H1 (cell line): ENCODE data around the gene FOXI1. TPM values are rescaled to one million over a fixed set of nuclear protein-coding genes. Genes with fewer than 3 reads are reported as not detected.
"Not testable (repeated sequence)": the region's sequence is repeated elsewhere in the genome, so short reads cannot be mapped to it uniquely, and the experiment has no call there.

Experiments used
- CTCF ChIA-PET: fragments of 300-600 bp; sonication (Branson Sonifier 250); formaldehyde crosslinking; loops from one replicate; lab custom pipeline; 2021; ENCODE audit not compliant: partially characterized antibody; lab: Charles Lee
- POLR2A ChIA-PET: fragments of 300-600 bp; sonication (Branson Sonifier 250); formaldehyde crosslinking; loops from one replicate; lab custom pipeline; 2021; ENCODE audit warnings: inconsistent platforms; ENCODE audit not compliant: partially characterized antibody; lab: Charles Lee
- DNase-seq, 2 experiments: peaks; one replicate each; pipeline versions ENCODE4 v3.0.0 to v3.0.0-alpha.2; 2010 to 2022; ENCODE audit warnings: low spot score in 2 of 2, low read depth in 1 of 2, mixed read lengths in 1 of 2
- FAIRE-seq: peaks from 2 replicates; lab custom pipeline; 2011; peaks lifted over from hg19 to GRCh38; lab: Jason Lieb, UNC
- H2AFZ ChIP-seq: 2 replicates; pipeline ENCODE4 v1.8.1; 2012; ENCODE audit warnings: low read length, inconsistent platforms
- H2AK5ac ChIP-seq: 2 replicates; pipeline ENCODE4 v1.6.1; 2013; ENCODE audit warnings: low read depth, low read length
- H2BK120ac ChIP-seq: replicated peaks from 2 replicates; pipeline ENCODE3; 2013; ENCODE audit warnings: low read depth, low read length, inconsistent platforms
- H2BK12ac ChIP-seq: 2 replicates; pipeline ENCODE4 v1.6.1; 2013; ENCODE audit warnings: low read depth, low read length
- H2BK15ac ChIP-seq: 2 replicates; pipeline ENCODE4 v1.6.1; 2013; ENCODE audit warnings: low read length
- H2BK20ac ChIP-seq: 2 replicates; pipeline ENCODE4 v1.6.1; 2013; ENCODE audit warnings: low read length
- H2BK5ac ChIP-seq: 2 replicates; pipeline ENCODE4 v1.6.1; 2013; ENCODE audit warnings: low read depth, low read length
- H3K14ac ChIP-seq: 2 replicates; pipeline ENCODE4 v1.6.1; 2013; ENCODE audit warnings: inconsistent platforms; ENCODE audit not compliant: insufficient read length
- H3K18ac ChIP-seq: 2 replicates; pipeline ENCODE4 v1.6.1; 2013; ENCODE audit warnings: low read length; ENCODE audit errors: extremely low read depth
- H3K23ac ChIP-seq: 2 replicates; pipeline ENCODE4 v1.6.1; 2013; ENCODE audit warnings: inconsistent platforms; ENCODE audit not compliant: insufficient read length
- H3K23me2 ChIP-seq: 2 replicates; pipeline ENCODE4 v1.6.1; 2013; ENCODE audit warnings: low read depth, low read length
- H3K27ac ChIP-seq: 2 replicates; pipeline ENCODE4 v1.6.1; 2011; ENCODE audit warnings: low read depth, low read length, inconsistent platforms
- H3K27me3 ChIP-seq, 4 experiments: replicated peaks in 1 of 4; 1 replicate in 1 of 4; 2 replicates in 3 of 4; pipeline versions ENCODE4 v1.6.1 to v1.8.1; 2011 to 2013; ENCODE audit warnings: low read length in 3 of 4, mild to moderate bottlenecking in 3 of 4, inconsistent platforms in 2 of 4, mixed read lengths in 2 of 4, moderate library complexity in 1 of 4; ENCODE audit not compliant: control insufficient read depth in 3 of 4, insufficient read depth in 3 of 4; ENCODE audit errors: extremely low read depth in 1 of 4
- H3K36me3 ChIP-seq, 4 experiments: 2 replicates each; pipeline versions ENCODE4 v1.6.1 to v1.8.1; 2011 to 2013; ENCODE audit warnings: mild to moderate bottlenecking in 4 of 4, low read length in 3 of 4, moderate library complexity in 2 of 4, control low read depth in 1 of 4, inconsistent platforms in 1 of 4; ENCODE audit not compliant: insufficient read depth in 4 of 4, control insufficient read depth in 2 of 4
- H3K4ac ChIP-seq: replicated peaks from 2 replicates; pipeline ENCODE3; 2013; ENCODE audit warnings: low read length, low read depth, mixed read lengths, inconsistent platforms; ENCODE audit not compliant: insufficient read length
- H3K4me1 ChIP-seq, 4 experiments: replicated peaks in 1 of 4; 1 replicate in 1 of 4; 2 replicates in 3 of 4; pipeline versions ENCODE4 v1.6.1 to v1.8.1; 2011 to 2013; ENCODE audit warnings: low read length in 3 of 4, inconsistent platforms in 2 of 4, mixed read lengths in 1 of 4; ENCODE audit not compliant: insufficient read depth in 4 of 4, control insufficient read depth in 3 of 4
- H3K4me2 ChIP-seq, 2 experiments: 2 replicates each; pipeline versions ENCODE4 v1.6.1 to v1.8.1; 2011 to 2013; ENCODE audit warnings: low read depth in 2 of 2, low read length in 2 of 2, control low read depth in 1 of 2, inconsistent platforms in 1 of 2, mild to moderate bottlenecking in 1 of 2; ENCODE audit not compliant: insufficient read depth in 1 of 2
- H3K4me3 ChIP-seq, 4 experiments: fragments of 200-600, 300-600 bp in 1 of 4; sonication (generic), shearing (Covaris generic), sonication (Bioruptor Twin) in 1 of 4; 2 replicates each; pipeline versions ENCODE4 v1.5.1 to v1.8.1; 2011 to 2016; ENCODE audit warnings: low read length in 4 of 4, low read depth in 3 of 4, control low read depth in 2 of 4, inconsistent platforms in 2 of 4, mild to moderate bottlenecking in 2 of 4, mixed read lengths in 1 of 4, moderate library complexity in 1 of 4; ENCODE audit not compliant: insufficient read depth in 2 of 4; ENCODE audit errors: extremely low read depth in 1 of 4
- H3K56ac ChIP-seq: replicated peaks from 2 replicates; pipeline ENCODE3; 2013; ENCODE audit warnings: low read depth, mild to moderate bottlenecking, mixed read lengths, low read length, inconsistent platforms; ENCODE audit not compliant: insufficient read length
- H3K79me1 ChIP-seq: 2 replicates; pipeline ENCODE4 v1.6.1; 2013; ENCODE audit warnings: low read depth, low read length, control low read depth
- H3K79me2 ChIP-seq, 2 experiments: 2 replicates each; pipeline versions ENCODE4 v1.6.1 to v1.8.1; 2012 to 2013; ENCODE audit warnings: low read length in 2 of 2, mild to moderate bottlenecking in 2 of 2, inconsistent platforms in 1 of 2; ENCODE audit not compliant: insufficient read depth in 2 of 2, control insufficient read depth in 1 of 2
- H3K9ac ChIP-seq, 4 experiments: replicated peaks in 1 of 4; 1 replicate in 1 of 4; 2 replicates in 3 of 4; pipeline versions ENCODE4 v1.6.1 to v1.8.1; 2011 to 2013; ENCODE audit warnings: low read depth in 3 of 4, low read length in 3 of 4, control low read depth in 2 of 4, mild to moderate bottlenecking in 2 of 4, moderate library complexity in 2 of 4, inconsistent platforms in 1 of 4; ENCODE audit errors: extremely low read depth in 1 of 4
- H3K9me3 ChIP-seq, 2 experiments: 2 replicates each; pipeline versions ENCODE4 v1.6.1 to v1.8.1; 2012 to 2013; ENCODE audit warnings: mild to moderate bottlenecking in 2 of 2, moderate library complexity in 2 of 2, control low read depth in 1 of 2, inconsistent platforms in 1 of 2, low read depth in 1 of 2, low read length in 1 of 2, mixed read lengths in 1 of 2; ENCODE audit not compliant: insufficient read depth in 2 of 2
- H4K20me1 ChIP-seq, 2 experiments: replicated peaks in 1 of 2; 2 replicates each; pipeline versions ENCODE3 to v1.8.1; 2011 to 2013; ENCODE audit warnings: inconsistent platforms in 2 of 2, low read length in 2 of 2, mild to moderate bottlenecking in 1 of 2; ENCODE audit not compliant: insufficient read depth in 2 of 2, control insufficient read depth in 1 of 2
- H4K5ac ChIP-seq: 2 replicates; pipeline ENCODE4 v1.6.1; 2013; ENCODE audit warnings: low read length, low read depth, mixed read lengths, inconsistent platforms; ENCODE audit not compliant: insufficient read length
- H4K8ac ChIP-seq: 2 replicates; pipeline ENCODE4 v1.8.0; 2013; ENCODE audit warnings: mild to moderate bottlenecking, moderate library complexity, low read length, inconsistent platforms; ENCODE audit not compliant: insufficient read depth; ENCODE audit errors: extremely low read depth
- H4K91ac ChIP-seq: replicated peaks from 2 replicates; pipeline ENCODE3; 2013; ENCODE audit warnings: low read length, mixed read lengths, inconsistent platforms; ENCODE audit not compliant: insufficient read length
- WGBS, 2 experiments: shearing (Covaris generic) in 1 of 2; methylation state at CpG; one replicate each; pipeline versions ENCODE4 v1.1.6 to v1.1.7; 2013 to 2015; ENCODE audit warnings: low lambda C conversion rate in 2 of 2, mixed read lengths in 2 of 2, inconsistent platforms in 1 of 2, low coverage in 1 of 2, missing lambda C conversion rate in 1 of 2; ENCODE audit not compliant: insufficient replicate concordance in 2 of 2, insufficient coverage in 1 of 2, insufficient read length in 1 of 2; ENCODE audit errors: extremely low coverage in 1 of 2, missing lambda C conversion rate in 1 of 2; 5-methylcytosine and 5-hydroxymethylcytosine counted together
- polyA plus RNA-seq, 7 experiments: library from polyadenylated mRNA; depleted of rRNA in 3 of 7; stranded (reverse) in 5 of 7; unstranded in 2 of 7; fragments of >200 nt in 5 of 7; fragments of 200-250 nt in 2 of 7; gene quantifications; 1 replicate in 5 of 7; 2 replicates in 1 of 7; 4 replicates in 1 of 7; pipeline versions ENCODE4 v1.2.1 to v1.2.3, GENCODE V29; 2011 to 2013; ENCODE audit warnings: missing spikeins in 2 of 7, mixed read lengths in 2 of 7
- total RNA-seq: library from RNA; stranded (reverse); fragmentation: NEBNext Ultra II Directional; extraction: Animal tissue kit (Norgen Biotek cat#: 25700); gene quantifications from 2 replicates; pipeline ENCODE4 v1.2.1, GENCODE V29; 2021

The FOXI1 gene
- total and polyA plus RNA-seq, 2 of the 8 experiments (the other 6 are each of a cell fraction or from before 2014, with no cell fraction given) = not detected

DNA sequence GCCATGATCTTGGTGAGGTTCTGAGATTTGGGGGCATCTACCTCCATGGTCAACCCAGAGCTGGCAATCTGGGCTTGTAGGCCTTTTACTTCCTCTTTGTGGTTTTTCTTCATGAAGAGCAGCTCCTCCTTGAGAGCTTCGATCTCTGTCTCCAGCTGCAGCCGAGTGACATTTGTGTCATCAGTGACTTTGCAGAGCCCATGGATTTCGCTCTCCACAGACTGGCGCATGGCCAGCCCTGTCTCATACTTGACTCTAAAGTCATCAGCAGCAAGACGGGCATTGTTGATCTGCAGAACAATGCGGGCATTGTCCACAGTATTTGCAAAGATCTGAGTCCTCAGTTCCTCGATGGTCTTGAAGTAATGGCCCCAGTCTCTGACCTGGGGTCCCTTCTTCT is 35.5 kb downstream of the FOXI1 start:
- POLR2A ChIA-PET, H3K18ac ChIP-seq, H2AFZ ChIP-seq, H2BK20ac ChIP-seq, H3K79me2 ChIP-seq, H3K36me3 ChIP-seq, H3K4me1 ChIP-seq, H4K91ac ChIP-seq, H4K8ac ChIP-seq, H3K79me1 ChIP-seq, FAIRE-seq, H3K23me2 ChIP-seq, H3K23ac ChIP-seq, H3K4ac ChIP-seq, H2BK15ac ChIP-seq, H2BK5ac ChIP-seq, H3K9me3 ChIP-seq, H4K5ac ChIP-seq, H3K4me3 ChIP-seq, H3K27me3 ChIP-seq, H4K20me1 ChIP-seq, H2BK120ac ChIP-seq, H3K56ac ChIP-seq, H2BK12ac ChIP-seq, H3K9ac ChIP-seq, H3K27ac ChIP-seq, H3K14ac ChIP-seq, H3K4me2 ChIP-seq, H2AK5ac ChIP-seq: not testable (repeated sequence)
- CTCF ChIA-PET = interaction anchor here (2.9 kb wide), 1 partner anchor 44 kb away, joined by 14 read pairs; no protein-coding TSS in a partner anchor
- peak in 1 of 2 experiments; percentile 10 for DNase-seq
- WGBS, 2 experiments = 80% methylated on average over 7 of the region's 7 CpGs; no CpG with 5 or more reads in 1 of the 2 experiments
